Measurements from ENCODE around the gene SLIT3. TPM values are rescaled to one million over a fixed set of nuclear protein-coding genes. Genes with fewer than 3 reads are reported as not detected.

Gene SLIT3
- total RNA-seq, 1 experiment from 2014 or later, result 0.10 TPM

GRCh38 chr5:168808051-168808616 lies 492.8 kb downstream of the SLIT3 start:
- Histone ChIP-seq H3K27me3 (ENCODE audit: insufficient read depth, low read length) (peaks cover 91% of the 10 kb centered on the region), H3K9ac (ENCODE audit: low read length) (no peak overlapping the region), H3K36me3 (ENCODE audit: control insufficient read depth in 1 of 2, insufficient read depth in 2 of 2, low read length in 2 of 2) (no peaks in the 10 kb centered on the region), H4K20me1 (ENCODE audit: insufficient read depth) (no peaks in the 10 kb centered on the region), H2AFZ (ENCODE audit: low read depth, low read length, poor library complexity, severe bottlenecking) (no peak overlapping the region), H3K9me3 (ENCODE audit: control insufficient read depth in 1 of 2, insufficient read depth in 1 of 2, low read depth in 1 of 2, low read length in 2 of 2) (no peaks in the 10 kb centered on the region), H3K79me2 (ENCODE audit: insufficient read depth, low read length) (no peaks in the 10 kb centered on the region), H3K27ac (ENCODE audit: low read depth, low read length) (no peak overlapping the region), H3K4me2 (ENCODE audit: low read length) (no peak overlapping the region), H3K4me3 (replicated peaks in 1 of 2; ENCODE audit: low read depth in 1 of 2, low read length in 2 of 2) (no peak overlapping the region), H3K4me1 (ENCODE audit: control insufficient read depth in 1 of 2, insufficient read depth in 2 of 2, low read length in 2 of 2) (no peaks in the 10 kb centered on the region), H3K9me2 (ENCODE audit: insufficient read depth) (no peaks in the 10 kb centered on the region)
- DNase-seq (ENCODE audit: low read depth, low spot score), result no peak
- ATAC-seq, result no peak
- no TSS peak for BruUV-seq (replicated peaks)
- CTCF ChIA-PET, result no interaction called here
- intact Hi-C loops (cut with micrococcal nuclease), result no loop called here
- TF ChIP-seq ZNF274 (IDR thresholded peaks at IDR 0.05; ENCODE audit: low read depth, low read length) (no peak), FOSL1 (IDR thresholded peaks at IDR 0.05; ENCODE audit: low read depth) (no peak), ELF1 (IDR thresholded peaks at IDR 0.05; ENCODE audit: borderline replicate concordance, low read depth) (no peak), POLR2A (IDR thresholded peaks at IDR 0.05; ENCODE audit: borderline replicate concordance, extremely low read depth, insufficient read depth, insufficient read length) (no peak), EZH2phosphoT487 (IDR thresholded peaks at IDR 0.05; ENCODE audit: borderline replicate concordance) (no peak), YY1 (IDR thresholded peaks at IDR 0.05; ENCODE audit: extremely low read depth, insufficient replicate concordance, low read depth, low read length) (no peak)
- RAD21 ChIA-PET (ENCODE audit: low non-redundant PET in 1 of 2, low total read pairs in 2 of 2, uncharacterized antibody in 2 of 2, unreplicated experiment in 2 of 2), result no interaction called here
- POLR2A ChIA-PET, result no interaction called here

- H3K4me1 ChIP-seq (ENCODE audit: control insufficient read depth in 1 of 2, insufficient read depth in 2 of 2, low read length in 2 of 2), result no peaks in the 10 kb centered on the region
- POLR2A ChIA-PET, result no interaction called here
- RAD21 ChIA-PET (ENCODE audit: low non-redundant PET in 1 of 2, low total read pairs in 2 of 2, uncharacterized antibody in 2 of 2, unreplicated experiment in 2 of 2), result no interaction called here
- no peak overlapping the region for H3K9ac ChIP-seq (ENCODE audit: low read length)
- ATAC-seq (no peak), DNase-seq (ENCODE audit: low read depth, low spot score) (no peak)
- no peak overlapping the region for H3K4me2 ChIP-seq (ENCODE audit: low read length)
- H3K27ac ChIP-seq (ENCODE audit: low read depth, low read length), result no peak overlapping the region
- intact Hi-C loops (cut with micrococcal nuclease), result no loop called here
- CTCF ChIA-PET, result no interaction called here
- H3K4me3 ChIP-seq (replicated peaks in 1 of 2; ENCODE audit: low read depth in 1 of 2, low read length in 2 of 2), result no peak overlapping the region
- BruUV-seq (replicated peaks), result no TSS peak
- H4K20me1 ChIP-seq (ENCODE audit: insufficient read depth), result no peaks in the 10 kb centered on the region
- no peak overlapping the region for H2AFZ ChIP-seq (ENCODE audit: low read depth, low read length, poor library complexity, severe bottlenecking)
- H3K9me3 ChIP-seq (ENCODE audit: control insufficient read depth in 1 of 2, insufficient read depth in 1 of 2, low read depth in 1 of 2, low read length in 2 of 2), result no peaks in the 10 kb centered on the region
- H3K9me2 ChIP-seq (ENCODE audit: insufficient read depth), result no peaks in the 10 kb centered on the region
- H3K36me3 ChIP-seq (ENCODE audit: control insufficient read depth in 1 of 2, insufficient read depth in 2 of 2, low read length in 2 of 2), result no peaks in the 10 kb centered on the region
- H3K27me3 ChIP-seq (ENCODE audit: insufficient read depth, low read length), result peaks cover 91% of the 10 kb centered on the region
- no peak for TF ChIP-seq SIN3A (IDR thresholded peaks at IDR 0.05; ENCODE audit: low read depth)
- TF ChIP-seq POLR2A (IDR thresholded peaks at IDR 0.05; ENCODE audit: borderline replicate concordance, extremely low read depth, insufficient read depth, insufficient read length), result no peak
- TF ChIP-seq ZFX (IDR thresholded peaks at IDR 0.05), result no peak
- no peak for TF ChIP-seq CBX3 (IDR thresholded peaks at IDR 0.05; ENCODE audit: low read depth)
- no peak for TF ChIP-seq ZNF274 (IDR thresholded peaks at IDR 0.05; ENCODE audit: low read depth, low read length)
- TF ChIP-seq RAD21 (IDR thresholded peaks at IDR 0.05; ENCODE audit: low read depth), result no peak
- TF ChIP-seq, protein P1, sequence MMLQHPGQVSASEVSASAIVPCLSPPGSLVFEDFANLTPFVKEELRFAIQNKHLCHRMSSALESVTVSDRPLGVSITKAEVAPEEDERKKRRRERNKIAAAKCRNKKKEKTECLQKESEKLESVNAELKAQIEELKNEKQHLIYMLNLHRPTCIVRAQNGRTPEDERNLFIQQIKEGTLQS (IDR thresholded peaks at IDR 0.05), result no peak
- no peak for TF ChIP-seq ELF1 (IDR thresholded peaks at IDR 0.05; ENCODE audit: borderline replicate concordance, low read depth)
- no peak for TF ChIP-seq SP1 (IDR thresholded peaks at IDR 0.05; ENCODE audit: low read depth)
- TF ChIP-seq FOSL1 (IDR thresholded peaks at IDR 0.05; ENCODE audit: low read depth), result no peak
- no peaks in the 10 kb centered on the region for H3K79me2 ChIP-seq (ENCODE audit: insufficient read depth, low read length)
Observed at GRCh38 chr5:168807287-168807686, 493.7 kb downstream of the SLIT3 start.

Measured in HCT116 (cell line).